Measurements from ENCODE around the gene CDH23.

The CDH23 gene

GRCh38 chr10:71630168-71630567, 233.4 kb downstream of the CDH23 start:
- no peak for DNase-seq

- DNase-seq: peak; percentile 30
Measured at GRCh38 chr10:71631007-71631861, 234.5 kb downstream of the CDH23 start.

GRCh38 chr10:71632200-71632820, 235.6 kb downstream of the CDH23 start:
- DNase-seq: peak; percentile 84

DNA sequence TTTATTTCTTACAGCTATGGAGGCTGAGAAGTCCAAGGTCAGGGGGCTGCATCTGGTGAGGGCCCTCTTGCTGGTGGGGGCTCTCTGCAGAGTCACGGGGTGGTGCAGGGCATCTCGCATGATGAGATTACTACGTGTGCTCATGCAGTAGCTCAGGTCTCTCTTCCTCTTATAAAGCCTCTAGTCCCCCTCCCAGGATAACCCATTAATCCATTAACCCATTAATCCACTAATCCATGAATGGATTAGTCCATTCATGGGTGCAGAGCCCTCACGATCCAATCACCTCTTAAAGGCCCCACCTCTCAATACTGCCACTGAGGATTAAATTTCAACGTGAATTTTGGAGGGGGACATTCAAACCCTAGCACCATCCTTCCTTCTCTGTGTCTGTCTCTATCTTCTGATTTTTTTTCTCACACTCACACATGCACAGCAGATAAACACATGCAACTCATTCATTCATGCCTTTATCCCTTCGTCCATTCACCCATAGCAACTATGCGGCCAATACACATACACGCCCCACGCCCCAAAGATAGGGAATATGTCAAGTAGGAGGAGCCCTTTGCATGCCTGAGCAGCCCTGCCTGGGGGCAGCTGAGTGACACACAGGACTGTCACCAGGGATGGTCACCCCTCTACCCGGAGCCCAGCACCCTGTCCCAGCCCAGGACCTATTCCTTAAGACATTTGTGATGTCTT, 236.3 kb downstream of the CDH23 start:
- no peak for DNase-seq

GRCh38 chr10:71633920-71634319, 237.2 kb downstream of the CDH23 start:
- no peak for DNase-seq

GRCh38 chr10:71634531-71635164, 237.9 kb downstream of the CDH23 start:
- DNase-seq: peak; percentile 17

GRCh38 chr10:71635251-71635866, 238.6 kb downstream of the CDH23 start:
- DNase-seq: no peak

DNA sequence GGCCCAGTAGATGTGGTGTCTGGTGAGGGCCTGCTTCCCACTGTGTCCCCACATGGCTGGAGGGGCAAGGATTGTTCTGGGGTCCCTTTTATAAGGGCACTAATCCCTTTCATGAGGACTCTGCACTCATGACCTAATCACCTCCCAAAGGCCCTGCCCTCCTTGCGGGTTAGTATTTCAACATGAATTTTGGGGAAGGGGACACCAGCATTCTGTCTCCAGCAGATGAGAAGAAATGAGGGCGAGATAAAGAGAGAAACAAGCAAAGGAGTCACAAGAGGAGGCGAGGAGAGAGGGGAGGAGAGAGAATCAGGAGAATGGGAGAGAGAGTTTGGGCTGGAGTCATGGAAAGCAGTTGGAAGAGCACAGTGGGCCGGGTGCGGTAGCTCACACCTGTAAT, 239.1 kb downstream of the CDH23 start:
- DNase-seq: no peak

- DNase-seq: no peak
Measured at GRCh38 chr10:71636588-71636987, 239.9 kb downstream of the CDH23 start.

DNA sequence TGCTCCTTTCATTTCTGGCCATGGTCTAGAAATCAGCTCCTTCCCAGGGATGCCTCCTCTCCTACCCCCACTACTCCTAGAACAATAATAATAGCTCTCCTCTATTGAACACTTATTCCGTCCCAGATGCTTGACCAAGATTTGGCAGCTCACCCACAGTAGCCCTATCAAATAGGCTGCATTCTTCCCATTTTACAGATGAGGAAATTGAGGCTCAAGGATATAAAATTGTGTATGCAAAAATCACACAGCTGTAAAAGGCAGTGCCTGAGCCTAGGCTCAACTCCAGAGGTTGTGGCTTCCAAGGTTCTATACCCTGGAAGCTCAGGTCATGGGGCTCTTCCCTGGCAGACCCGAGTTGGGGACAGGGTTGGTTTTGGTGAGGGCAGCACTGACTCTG, 240.6 kb downstream of the CDH23 start:
- no peak for DNase-seq

DNA sequence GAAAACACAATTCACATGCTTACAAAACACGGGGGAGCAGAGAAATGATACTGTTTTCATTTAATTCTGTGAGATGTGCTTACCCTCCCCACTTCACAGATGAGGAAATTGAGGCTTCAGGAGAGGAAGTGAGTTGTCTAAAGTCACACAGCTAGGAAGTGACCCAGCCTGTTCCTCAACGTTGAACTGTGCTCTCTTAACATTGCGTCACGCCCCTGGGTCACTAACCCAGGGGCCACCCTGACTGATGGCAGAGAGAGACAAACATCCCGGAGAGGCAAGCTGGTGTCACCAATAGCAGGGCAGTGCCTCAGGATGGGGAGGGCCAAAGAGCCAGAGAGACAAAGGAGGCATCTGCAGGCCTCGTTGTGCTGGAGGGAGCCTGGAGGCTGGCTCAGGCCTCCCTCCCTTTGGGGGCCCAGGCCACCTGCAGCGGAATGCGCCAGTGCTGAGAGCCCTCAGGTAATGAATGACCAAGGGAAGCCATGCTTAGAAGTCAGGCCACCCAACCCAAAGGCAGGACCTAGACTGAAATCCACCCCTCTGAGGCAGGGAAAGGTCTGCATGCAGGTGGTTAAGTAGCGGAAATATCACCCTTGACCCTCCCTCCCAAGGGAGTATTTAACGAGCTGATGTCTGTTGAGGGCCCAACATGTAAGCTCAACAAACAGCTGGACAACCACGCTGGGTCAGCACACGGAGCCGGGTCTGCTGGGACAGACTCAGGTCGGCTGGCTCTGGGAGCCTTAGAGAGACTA, 241.5 kb downstream of the CDH23 start:
- no peak for DNase-seq

- no peak for DNase-seq
Measured at GRCh38 chr10:71638822-71639719, 242.4 kb downstream of the CDH23 start.

DNA sequence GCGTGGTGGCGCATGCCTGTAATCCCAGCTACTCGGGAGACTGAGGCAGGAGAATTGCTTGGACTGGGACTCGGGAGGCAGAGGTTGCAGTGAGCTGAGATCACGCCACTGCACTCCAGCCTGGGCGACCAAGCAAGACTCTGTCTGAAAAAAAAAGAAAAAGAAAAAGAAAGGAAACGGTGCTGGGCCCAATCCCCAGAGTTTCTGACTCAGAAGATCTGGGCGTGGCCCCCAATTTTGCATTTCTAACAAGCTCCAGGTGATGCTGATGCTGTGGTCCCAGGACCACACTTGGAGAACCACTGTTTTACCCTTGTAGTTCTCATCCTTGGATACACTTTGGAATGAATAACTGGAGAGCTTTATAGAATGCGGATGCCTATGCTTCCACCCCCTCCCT, 243.9 kb downstream of the CDH23 start:
- DNase-seq: no peak

GRCh38 chr10:71641449-71641848, 244.7 kb downstream of the CDH23 start:
- DNase-seq: no peak

DNA sequence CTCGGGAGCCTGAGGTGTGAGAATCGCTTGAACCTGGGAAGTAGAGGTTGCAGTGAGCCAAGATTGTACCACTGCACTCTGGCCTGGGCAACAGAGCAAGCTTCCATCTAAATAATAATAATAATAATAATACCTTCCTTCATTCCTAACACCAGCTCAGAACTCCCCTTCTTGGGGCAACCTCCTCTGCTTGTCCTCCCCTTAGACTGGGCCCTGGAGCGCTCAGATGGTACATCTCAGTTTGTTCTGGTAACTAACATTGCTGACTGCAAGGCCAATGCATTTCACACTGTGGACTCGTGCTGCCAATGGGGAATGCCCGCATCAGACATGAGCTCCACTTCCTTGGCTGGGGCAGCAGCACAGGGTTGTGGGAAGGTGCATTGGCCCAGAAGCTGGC, 245.3 kb downstream of the CDH23 start:
- no peak for DNase-seq

DNA sequence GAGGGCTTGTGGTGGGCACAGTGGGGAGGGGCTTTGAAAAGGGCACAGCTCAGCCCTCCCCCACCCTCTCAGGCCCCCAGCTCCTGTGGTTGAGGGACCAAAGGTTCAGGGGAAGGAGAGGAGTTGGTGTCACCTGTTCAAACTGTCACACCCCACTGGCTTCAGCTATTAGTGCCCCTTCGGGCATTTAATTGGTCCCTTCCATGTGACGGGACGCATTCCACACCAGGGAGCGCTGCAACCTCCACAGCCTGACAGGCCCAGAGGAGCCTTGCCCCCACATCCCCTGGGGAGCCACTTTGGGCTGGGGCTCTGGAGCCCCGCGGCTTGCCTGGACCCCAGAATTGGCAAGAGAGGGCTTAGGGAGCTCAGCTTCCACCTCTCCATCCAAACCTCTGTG, 247.2 kb downstream of the CDH23 start:
- no peak for DNase-seq

DNA sequence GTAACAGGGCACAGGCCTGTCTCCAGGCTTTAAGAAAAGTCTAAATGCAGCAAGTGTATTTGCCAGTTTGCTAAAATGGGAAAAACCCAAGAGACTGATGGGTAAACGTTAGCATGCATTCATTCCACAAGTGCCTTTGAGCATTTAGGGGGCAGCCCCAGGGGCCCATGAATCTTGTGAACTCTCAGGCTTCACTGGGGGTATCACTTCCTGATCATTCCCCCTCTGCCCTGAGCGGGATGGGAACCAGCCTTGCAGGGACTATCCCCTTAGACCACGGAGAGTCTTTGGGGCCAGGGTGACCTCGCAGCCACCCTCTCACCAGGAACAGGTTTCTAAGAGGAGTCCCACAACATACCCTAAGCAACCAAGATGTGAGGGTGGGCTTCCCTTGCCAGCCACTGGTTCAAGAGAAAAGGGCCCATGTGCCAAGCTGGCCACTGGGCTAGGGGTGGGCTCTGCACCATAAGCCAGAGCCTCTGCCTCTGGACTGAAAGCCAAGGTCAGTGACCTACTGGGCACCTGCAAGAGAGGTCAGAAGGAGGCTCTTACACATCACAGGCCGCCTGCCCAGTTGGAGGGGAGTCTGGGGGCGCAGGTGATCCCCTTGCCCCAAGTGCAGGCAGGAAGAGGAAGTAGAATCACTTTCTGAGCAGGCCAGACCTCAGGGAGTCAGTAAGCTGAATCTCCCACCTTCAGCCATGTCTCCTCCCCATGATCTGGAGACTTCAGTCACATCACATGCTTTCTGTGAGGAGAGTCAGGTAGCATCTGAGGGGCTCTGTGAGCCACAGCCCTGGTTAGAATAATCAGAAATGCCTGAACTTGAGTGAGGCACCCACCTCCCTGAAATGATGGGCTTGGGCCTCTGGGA, 247.8 kb downstream of the CDH23 start:
- no peak for DNase-seq

DNA sequence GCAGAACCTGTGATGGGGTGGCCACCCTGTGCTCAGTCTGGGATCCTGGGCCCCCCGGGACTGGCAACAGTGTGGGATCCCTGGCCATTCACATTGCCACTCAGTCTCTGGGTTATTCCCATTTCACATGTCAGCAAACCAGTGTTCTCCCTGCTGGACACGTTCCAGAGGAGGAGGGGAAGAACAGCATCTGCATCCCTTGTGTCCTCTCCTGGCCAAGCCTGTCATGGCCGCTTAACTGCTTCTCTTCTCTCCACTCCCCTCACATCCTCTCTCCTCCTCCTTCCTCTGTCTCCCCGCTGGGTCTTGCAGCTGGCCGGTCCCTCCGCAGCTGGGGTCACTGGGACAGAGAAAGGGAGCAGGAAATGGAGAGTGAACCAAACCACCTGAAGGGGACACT, 248.5 kb downstream of the CDH23 start:
- DNase-seq: no peak

DNA sequence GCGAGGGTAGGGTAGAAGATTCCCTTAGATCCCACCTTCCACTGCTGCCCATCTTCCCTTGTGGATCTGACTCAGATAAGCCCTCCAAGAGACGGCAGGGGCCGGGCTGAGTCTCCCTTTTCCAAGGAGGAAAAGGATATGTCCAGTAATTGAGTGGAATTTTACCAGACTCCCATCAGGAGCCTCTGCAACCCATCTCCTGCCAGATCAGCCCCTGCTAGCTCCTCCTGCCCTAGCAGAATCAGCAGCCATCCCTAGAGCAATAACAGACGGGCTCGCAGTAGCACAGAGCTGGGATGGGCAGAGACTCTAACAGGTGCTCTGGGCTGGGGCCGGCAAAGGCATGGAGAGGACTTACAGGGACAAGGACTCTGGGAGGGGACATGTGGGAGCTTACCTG, 249.3 kb downstream of the CDH23 start:
- no peak for DNase-seq
